Measurements from ENCODE around the gene CASP12.
A peak's percentile ranks its signal among the peaks of the same experiment; 100 is the strongest.
"Not testable (repeated sequence)": the region's sequence is repeated elsewhere in the genome, so short reads cannot be mapped to it uniquely, and the experiment has no call there.

CASP12 gene

GRCh38 chr11:104897891-104898684, at the start of gene CASP12:
Gene CASP12 (minus strand): TSS chr11:104898460.
- DNase-seq: no peak

GRCh38 chr11:104946907-104947306, 48.6 kb upstream of the CASP12 start:
- peak in 1 of 2 donors; percentile 36 for DNase-seq

- DNase-seq: no peak
These were observed 45.8 kb upstream of the CASP12 start for GRCh38 chr11:104944076-104944475.

- DNase-seq: no peak
These were observed 45.3 kb upstream of the CASP12 start for GRCh38 chr11:104943561-104943960.

DNA sequence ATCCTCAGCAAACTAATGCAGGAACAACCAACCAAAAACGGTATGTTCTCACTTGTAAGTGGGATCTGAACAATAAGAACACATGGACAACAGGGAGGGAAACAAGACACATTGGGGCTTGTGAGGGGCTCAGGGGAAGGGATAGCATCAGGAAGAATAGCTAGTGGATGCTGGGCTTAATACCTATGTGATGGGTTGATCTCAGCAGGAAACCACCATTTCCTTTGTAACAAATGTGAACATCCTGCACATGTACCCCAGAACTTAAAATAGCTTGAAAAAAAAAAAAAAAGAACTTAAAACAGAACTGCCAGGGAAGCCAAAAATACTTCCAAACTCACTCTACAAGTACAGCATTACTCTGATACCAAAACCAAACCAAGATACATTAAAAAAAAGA, 36.3 kb upstream of the CASP12 start:
- DNase-seq: peak in 1 of 2 donors; percentile 74

DNA sequence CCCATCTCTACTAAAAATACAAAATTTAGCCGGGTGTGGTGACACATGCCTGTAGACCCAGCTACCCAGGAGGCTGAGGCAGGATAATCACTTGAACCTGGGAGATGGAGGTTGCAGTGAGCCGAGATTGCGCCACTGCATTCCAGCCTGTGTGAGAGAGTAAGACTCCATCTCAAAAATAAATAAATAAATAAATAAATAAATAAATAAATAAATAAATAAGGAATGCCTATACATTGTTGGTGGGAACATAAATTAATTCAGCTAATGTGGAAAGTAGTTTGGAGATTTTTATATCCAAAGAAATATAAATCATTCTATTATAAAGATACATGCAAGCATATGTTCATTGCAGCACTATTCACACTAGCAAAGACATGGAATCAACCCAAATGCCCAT, 35.8 kb upstream of the CASP12 start:
- not testable (repeated sequence) for DNase-seq

- no peak for DNase-seq
These were observed 30.6 kb upstream of the CASP12 start for GRCh38 chr11:104928811-104929210.

GRCh38 chr11:104926771-104927611, 28.7 kb upstream of the CASP12 start:
- DNase-seq: no peak

DNA sequence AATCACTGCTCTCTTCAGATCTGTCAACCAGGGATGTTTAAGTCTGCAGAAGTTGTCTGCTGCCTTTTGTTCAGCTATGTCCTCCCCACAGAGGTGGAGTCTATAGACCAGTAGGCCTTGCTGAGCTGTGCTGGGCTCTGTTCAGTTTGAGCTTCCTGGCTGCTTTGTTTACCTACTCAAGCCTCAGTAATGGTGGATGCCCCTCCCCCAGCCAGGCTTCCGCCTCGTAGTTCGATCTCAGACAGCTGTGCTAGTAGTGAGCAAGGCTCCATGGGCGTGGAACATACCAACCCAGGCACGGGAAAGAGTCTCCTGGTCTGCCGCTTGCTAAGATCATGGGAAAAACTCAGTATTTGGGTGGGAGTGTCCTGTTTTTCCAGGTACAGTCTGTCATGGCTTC, 27.6 kb upstream of the CASP12 start:
- DNase-seq: no peak

- DNase-seq: peak in 1 of 2 donors; percentile 36
These were observed 20.0 kb upstream of the CASP12 start for GRCh38 chr11:104918113-104918824.

- no peak for DNase-seq
These were observed 19.2 kb upstream of the CASP12 start for GRCh38 chr11:104917271-104918112.

GRCh38 chr11:104916442-104916841, 18.2 kb upstream of the CASP12 start:
- no peak for DNase-seq

GRCh38 chr11:104912102-104912501, 13.8 kb upstream of the CASP12 start:
- no peak for DNase-seq

DNA sequence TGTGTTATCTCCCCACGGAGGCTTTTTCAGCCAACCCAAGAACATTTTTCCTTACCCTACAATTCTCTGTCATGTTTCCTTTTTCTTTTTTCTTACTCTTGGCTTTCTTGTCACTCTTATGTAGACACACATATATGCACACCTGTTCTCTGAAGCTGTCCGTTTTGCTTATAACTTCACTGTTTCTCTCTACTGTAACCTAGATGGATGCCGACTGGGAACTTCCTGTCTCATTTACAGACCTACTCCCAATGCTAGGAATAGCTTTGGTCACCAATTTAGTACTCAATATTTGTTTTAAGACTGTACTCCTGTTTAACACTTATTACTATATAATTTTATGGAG, 9.9 kb upstream of the CASP12 start:
- DNase-seq: no peak

- DNase-seq: no peak
These were observed 9.4 kb upstream of the CASP12 start for GRCh38 chr11:104907521-104908185.

DNA sequence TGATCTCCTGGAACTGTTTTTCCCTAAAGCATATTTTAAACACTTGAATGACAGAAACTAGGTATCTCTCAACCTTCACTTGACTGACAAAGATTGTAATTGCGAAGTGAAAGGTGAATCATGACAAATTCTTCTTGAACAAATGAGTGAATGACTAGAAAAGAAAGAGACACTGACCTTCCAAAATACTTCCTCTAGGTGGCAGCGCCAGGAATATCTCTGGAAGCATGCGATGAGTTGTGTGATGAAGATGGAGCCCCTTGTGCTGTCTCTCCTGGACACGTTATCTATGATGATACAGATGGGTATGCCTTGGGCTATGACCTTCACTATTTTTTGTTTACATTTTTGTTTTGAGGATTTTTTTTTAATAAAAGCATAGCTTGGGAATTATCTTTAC, 7.0 kb upstream of the CASP12 start:
- DNase-seq: no peak

- DNase-seq: no peak
These were observed 966 bp upstream of the CASP12 start for GRCh38 chr11:104899226-104899625.

- no peak for DNase-seq
These were observed 389 bp upstream of the CASP12 start for GRCh38 chr11:104898685-104899013.

DNA sequence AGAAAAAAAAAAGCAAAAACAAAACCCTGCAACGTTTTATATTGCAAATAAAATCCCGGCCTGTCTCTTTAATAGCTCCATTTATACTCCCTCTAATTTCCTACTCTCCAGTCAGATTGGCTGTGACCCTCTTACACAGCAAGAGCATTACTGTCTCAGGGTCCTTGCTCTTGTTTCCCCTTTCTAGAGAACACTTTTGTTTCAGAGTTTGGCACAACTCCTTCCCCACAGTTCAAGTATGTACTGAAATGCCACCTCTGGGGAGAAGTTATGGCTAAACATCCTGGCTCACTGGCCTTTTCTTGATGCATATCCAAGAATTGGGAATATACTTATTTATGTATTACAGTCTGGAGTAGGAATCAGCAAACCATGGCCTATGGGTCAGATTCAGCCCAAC, 2.6 kb downstream of the CASP12 start:
- DNase-seq: no peak

- DNase-seq: no peak
These were observed 4.4 kb downstream of the CASP12 start for GRCh38 chr11:104893876-104894275.

- DNase-seq: no peak
These were observed 5.3 kb downstream of the CASP12 start for GRCh38 chr11:104892723-104893511.

All from bone marrow (tissue), 2 donors.